D341Med (cell line): ENCODE results near the gene NAGK.
"Not testable (repeated sequence)": the region's sequence is repeated elsewhere in the genome, so short reads cannot be mapped to it uniquely, and the experiment has no call there.

ENCODE experiments used
- DNase-seq: peaks from one replicate; pipeline ENCODE4 v3.0.0; 2012; ENCODE audit warnings: low spot score

Gene NAGK

GRCh38 chr2:71069376-71069775, 928 bp downstream of the NAGK start:
- DNase-seq: no peak

GRCh38 chr2:71070294-71071093, 2.0 kb downstream of the NAGK start:
- DNase-seq: peak; percentile 46

GRCh38 chr2:71071681-71072398, 3.4 kb downstream of the NAGK start:
- no peak for DNase-seq

GRCh38 chr2:71072492-71072891, 4.0 kb downstream of the NAGK start:
- no peak for DNase-seq

- no peak for DNase-seq
Observed at GRCh38 chr2:71073475-71073874, 5.0 kb downstream of the NAGK start.

- no peak for DNase-seq
Observed at GRCh38 chr2:71074893-71075395, 6.5 kb downstream of the NAGK start.

- DNase-seq: no peak
Observed at GRCh38 chr2:71078624-71079023, 10.2 kb downstream of the NAGK start.

- no peak for DNase-seq
Observed at GRCh38 chr2:71082402-71083252, 14.2 kb downstream of the NAGK start.

- not testable (repeated sequence) for DNase-seq
Observed at GRCh38 chr2:71083297-71083696, 14.8 kb downstream of the NAGK start.

- not testable (repeated sequence) for DNase-seq
Observed at GRCh38 chr2:71083752-71084312, 15.4 kb downstream of the NAGK start.

- DNase-seq: peak; percentile 42
Observed at GRCh38 chr2:71085325-71086003, 17.0 kb downstream of the NAGK start.

GRCh38 chr2:71089475-71089874, 21.0 kb downstream of the NAGK start:
- not testable (repeated sequence) for DNase-seq

GRCh38 chr2:71091808-71092207, 23.4 kb downstream of the NAGK start:
- DNase-seq: not testable (repeated sequence)

GRCh38 chr2:71092491-71093260, 24.2 kb downstream of the NAGK start:
- not testable (repeated sequence) for DNase-seq

GRCh38 chr2:71100195-71100964, 31.9 kb downstream of the NAGK start:
- DNase-seq: peak; percentile 76

- no peak for DNase-seq
Observed at GRCh38 chr2:71101656-71102055, 33.2 kb downstream of the NAGK start.

GRCh38 chr2:71102981-71103681, 34.7 kb downstream of the NAGK start:
- no peak for DNase-seq

GRCh38 chr2:71103809-71104208, 35.4 kb downstream of the NAGK start:
- no peak for DNase-seq

GRCh38 chr2:71106463-71106862, 38.0 kb downstream of the NAGK start:
- DNase-seq: not testable (repeated sequence)
